Activated CD8-positive, alpha-beta memory T cell treated with anti-CD3 and anti-CD28 coated beads, Interleukin-2, amount 50 U/mL, for 1 hour (primary cell): Measurements from ENCODE around the gene APPBP2.
"Not testable (repeated sequence)": the region's sequence is repeated elsewhere in the genome, so short reads cannot be mapped to it uniquely, and the experiment has no call there.

Experiments used
- DNase-seq: peaks from one replicate; pipeline ENCODE4 v3.0.0-alpha.2; 2020; ENCODE audit errors: extremely low read depth

APPBP2 gene

GRCh38 chr17:60534613-60535157, 8.6 kb upstream of the APPBP2 start:
- no peak for DNase-seq

- no peak for DNase-seq
Observed at GRCh38 chr17:60534010-60534555, 8.0 kb upstream of the APPBP2 start.

GRCh38 chr17:60529806-60530205, 3.8 kb upstream of the APPBP2 start:
- no peak for DNase-seq

- no peak for DNase-seq
Observed at GRCh38 chr17:60528828-60529227, 2.8 kb upstream of the APPBP2 start.

GRCh38 chr17:60527701-60528100, 1.7 kb upstream of the APPBP2 start:
- DNase-seq: no peak

GRCh38 chr17:60526726-60527125, 684 bp upstream of the APPBP2 start:
- DNase-seq: no peak

GRCh38 chr17:60525328-60525684, 736 bp downstream of the APPBP2 start:
- no peak for DNase-seq

GRCh38 chr17:60524463-60525327, 1.3 kb downstream of the APPBP2 start:
- no peak for DNase-seq

- no peak for DNase-seq
Observed at GRCh38 chr17:60523822-60524221, 2.2 kb downstream of the APPBP2 start.

- no peak for DNase-seq
Observed at GRCh38 chr17:60522889-60523626, 3.0 kb downstream of the APPBP2 start.

- DNase-seq: no peak
Observed at GRCh38 chr17:60519795-60520194, 6.2 kb downstream of the APPBP2 start.

GRCh38 chr17:60515683-60516082, 10.4 kb downstream of the APPBP2 start:
- DNase-seq: not testable (repeated sequence)

- not testable (repeated sequence) for DNase-seq
Observed at GRCh38 chr17:60515199-60515598, 10.8 kb downstream of the APPBP2 start.

GRCh38 chr17:60514500-60514899, 11.5 kb downstream of the APPBP2 start:
- no peak for DNase-seq

- DNase-seq: no peak
Observed at GRCh38 chr17:60514053-60514452, 12.0 kb downstream of the APPBP2 start.

- DNase-seq: no peak
Observed at GRCh38 chr17:60513014-60513413, 13.0 kb downstream of the APPBP2 start.

- DNase-seq: no peak
Observed at GRCh38 chr17:60510723-60511122, 15.3 kb downstream of the APPBP2 start.

GRCh38 chr17:60510031-60510430, 16.0 kb downstream of the APPBP2 start:
- DNase-seq: no peak

GRCh38 chr17:60508384-60508980, 17.6 kb downstream of the APPBP2 start:
- DNase-seq: no peak

GRCh38 chr17:60506312-60506711, 19.7 kb downstream of the APPBP2 start:
- no peak for DNase-seq

GRCh38 chr17:60502145-60502544, 23.9 kb downstream of the APPBP2 start:
- no peak for DNase-seq

- DNase-seq: no peak
Observed at GRCh38 chr17:60501589-60501988, 24.5 kb downstream of the APPBP2 start.
